Heart right ventricle (tissue), 16 donors: Measurements from ENCODE around the gene UBXN1. TPM values are rescaled to one million over a fixed set of nuclear protein-coding genes. Genes with fewer than 3 reads are reported as not detected.

Experiments
- ATAC-seq, 8 donors: fragments of 200-7000 bp; cut with Tn5 transposase; one replicate each; pipeline ENCODE4 v1.9.1; 2020; ENCODE audit warnings: mild to moderate bottlenecking in 8 of 8, moderate library complexity in 8 of 8, moderate number of reproducible peaks in 1 of 8
- DNase-seq, 2 donors: peaks; one replicate each; pipeline ENCODE4 v3.0.0-alpha.2; 2020
- H3K27ac ChIP-seq, 10 donors: fragments of 200-600 bp; sonication (generic) in 2 of 10; one replicate each; pipeline versions ENCODE4 v1.5.0 to v1.8.0; 2020 to 2022; ENCODE audit warnings: mild to moderate bottlenecking in 3 of 10
- H3K27me3 ChIP-seq, 7 donors: fragments of 200-600 bp; one replicate each; pipeline ENCODE4 v1.8.0; 2021 to 2022; ENCODE audit warnings: mild to moderate bottlenecking in 2 of 7
- H3K36me3 ChIP-seq, 9 donors: fragments of 200-600 bp; sonication (generic) in 1 of 9; one replicate each; pipeline versions ENCODE4 v1.5.0 to v1.8.0; 2020 to 2022; ENCODE audit warnings: mild to moderate bottlenecking in 2 of 9
- H3K4me1 ChIP-seq, 9 donors: fragments of 200-600 bp; sonication (generic) in 1 of 9; one replicate each; pipeline versions ENCODE4 v1.5.0 to v1.8.0; 2020 to 2022; ENCODE audit warnings: mild to moderate bottlenecking in 4 of 9
- H3K4me3 ChIP-seq, 10 donors: fragments of 200-600 bp; sonication (generic) in 2 of 10; one replicate each; pipeline versions ENCODE4 v1.5.0 to v1.8.0; 2020 to 2022; ENCODE audit warnings: mild to moderate bottlenecking in 7 of 10, moderate library complexity in 2 of 10
- H3K9me3 ChIP-seq, 11 donors: fragments of 200-600 bp in 10 of 11; sonication (generic) in 2 of 11; one replicate each; pipeline versions ENCODE4 v1.5.0 to v1.8.0; 2013 to 2022; ENCODE audit warnings: mild to moderate bottlenecking in 2 of 11, control low read depth in 1 of 11, moderate library complexity in 1 of 11
- WGBS, 2 donors: extraction: QIAGEN DNeasy Blood & Tissue Kit; methylation state at CpG; one replicate each; pipeline ENCODE4 v1.1.7; 2013; ENCODE audit warnings: inconsistent platforms in 1 of 2; 5-methylcytosine and 5-hydroxymethylcytosine counted together
- intact Hi-C, 10 donors: fragments of 100-400 bp; cut with DNase I; formaldehyde crosslinking; loops; one replicate each; pipeline versions ENCODE4 v1.11.1 to v1.14.2; 2022
- polyA plus RNA-seq, 2 donors: library from polyadenylated mRNA; stranded (reverse); fragments of 200-250 nt; gene quantifications; one replicate each; pipeline ENCODE4 v1.2.3, GENCODE V29; 2013
- total RNA-seq, 10 donors: library from RNA; stranded (reverse); fragmentation: NEBNext Ultra II Directional in 3 of 10; extraction: Animal tissue kit (Norgen Biotek cat#: 25700) in 3 of 10; gene quantifications; one replicate each; pipeline versions ENCODE4 v1.2.1 to v1.2.4, GENCODE V29; 2021 to 2023
- TF ChIP-seq, protein P1 (sequence below), 9 donors: fragments of 200-600 bp; sonication (generic) in 2 of 9; IDR thresholded peaks; one replicate each; pipeline versions ENCODE4 v1.5.0 to v1.8.0; 2021 to 2022; ENCODE audit warnings: antibody characterized with exemption in 9 of 9, mild to moderate bottlenecking in 5 of 9, moderate library complexity in 1 of 9
- donor health status: Arrhythmogenic right ventricular cardiomyopathy.
- donor health status: ischemic (EF 13 %, LVEDD 7.1; RV severe dilation, severe dysfunction).
- donor health status: healthy with polysubstance abuse.
- donor health status: DM: no; HTN: yes; CAD: no.
- donor health status: DM: no; HTN: no; CAD: no.
- donor health status: ischemic (EF 25% LVEDD 6.9; RV normal size, moderate dysfunction).
- donor health status: ischemic (EF 25% LVEDD 5.7; RV mildly dilated, moderate dysfunction).
- donor health status: healthy.
- donor health status: DM: yes; HTN: yes; CAD: no.
- donor health status: Ischemic cardiomyopathy.
- donor health status: ischemic (EF 35%, LVEDD 5.7; RV mildly dilated, moderate dysfunction).
- donor health status: nonischemic (EF 11% LVEDD 7.7; RV severe dilation, severe dysfunction).
- donor health status: DM: yes; HTN: yes; CAD: no.
- donor health status: PGD.
- donor health status: ischemic (EF 29% LVEDD 5.4; RV normal size, mild dysfunction).
- donor health status: nonischemic (EF 23%, LVEDD 6.1; RV moderate dilation, normal function).

The UBXN1 gene
- total and polyA plus RNA-seq, 12 donors: 57.8 to 175 (median 82.4) TPM

GRCh38 chr11:62671608-62672389 lies 7.1 kb downstream of the UBXN1 start, which contains the start of the genes LBHD1 and UQCC3:
Gene LBHD1, minus strand, starts transcription at chr11:62672267. Its CDS starts 2,236 bp downstream, at chr11:62670031.
Gene UQCC3, plus strand, starts transcription at chr11:62671673. Its CDS starts 73 bp downstream, at chr11:62671746.
- 1% methylated on average over 58 to 59 of the region's 59 CpGs for WGBS, 2 donors
- Histone ChIP-seq H3K4me1 (peaks cover 11 to 67% (median 44%) of the 10 kb centered on the region in 9 donors), H3K27me3 (no peaks in the 10 kb centered on the region), H3K27ac (peak within 1 kb of the TSS; percentile 83 to 95 (median 90)), H3K4me3 (peak within 1 kb of the TSS; percentile 61 to 94 (median 83)), H3K9me3 (no peaks in the 10 kb centered on the region), H3K36me3 (peaks cover 0 to 56% (median 8%) of the 10 kb centered on the region in 9 donors)
- intact Hi-C loops: loop anchor here in 2 of 10 donors (5.0 kb wide), 1 partner anchor 36 kb away; the partner anchor contains the start of genes BSCL2 (in 2 of the 2) and GNG3 (in 2 of the 2)
- DNase-seq: peak; percentile 67 to 84
- TF ChIP-seq, protein P1, sequence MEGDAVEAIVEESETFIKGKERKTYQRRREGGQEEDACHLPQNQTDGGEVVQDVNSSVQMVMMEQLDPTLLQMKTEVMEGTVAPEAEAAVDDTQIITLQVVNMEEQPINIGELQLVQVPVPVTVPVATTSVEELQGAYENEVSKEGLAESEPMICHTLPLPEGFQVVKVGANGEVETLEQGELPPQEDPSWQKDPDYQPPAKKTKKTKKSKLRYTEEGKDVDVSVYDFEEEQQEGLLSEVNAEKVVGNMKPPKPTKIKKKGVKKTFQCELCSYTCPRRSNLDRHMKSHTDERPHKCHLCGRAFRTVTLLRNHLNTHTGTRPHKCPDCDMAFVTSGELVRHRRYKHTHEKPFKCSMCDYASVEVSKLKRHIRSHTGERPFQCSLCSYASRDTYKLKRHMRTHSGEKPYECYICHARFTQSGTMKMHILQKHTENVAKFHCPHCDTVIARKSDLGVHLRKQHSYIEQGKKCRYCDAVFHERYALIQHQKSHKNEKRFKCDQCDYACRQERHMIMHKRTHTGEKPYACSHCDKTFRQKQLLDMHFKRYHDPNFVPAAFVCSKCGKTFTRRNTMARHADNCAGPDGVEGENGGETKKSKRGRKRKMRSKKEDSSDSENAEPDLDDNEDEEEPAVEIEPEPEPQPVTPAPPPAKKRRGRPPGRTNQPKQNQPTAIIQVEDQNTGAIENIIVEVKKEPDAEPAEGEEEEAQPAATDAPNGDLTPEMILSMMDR (IDR thresholded peaks at IDR 0.05): peak in 1 of 9 donors; percentile 7
- peak; percentile 82 to 92 (median 88) for ATAC-seq

GRCh38 chr11:62671236-62671607 lies 7.7 kb downstream of the UBXN1 start:
- peak overlapping the region; percentile 61 to 94 (median 83) for H3K4me3 ChIP-seq
- ATAC-seq: peak in 7 of 8 donors; percentile 20 to 52 (median 42)
- TF ChIP-seq, protein P1 (IDR thresholded peaks at IDR 0.05): no peak
- peaks cover 0 to 55% (median 2%) of the 10 kb centered on the region in 9 donors for H3K36me3 ChIP-seq
- peaks cover 16 to 67% (median 48%) of the 10 kb centered on the region in 9 donors for H3K4me1 ChIP-seq
- no peaks in the 10 kb centered on the region for H3K9me3 ChIP-seq
- 1% methylated on average over 17 of the region's 17 CpGs for WGBS, 2 donors
- intact Hi-C loops: loop anchor here in 2 of 10 donors (5.0 kb wide), 1 partner anchor 36 kb away; the partner anchor contains the start of genes BSCL2 (in 2 of the 2) and GNG3 (in 2 of the 2)
- no peak for DNase-seq
- H3K27ac ChIP-seq: peak overlapping the region; percentile 83 to 95 (median 90)
- H3K27me3 ChIP-seq: no peaks in the 10 kb centered on the region

DNA sequence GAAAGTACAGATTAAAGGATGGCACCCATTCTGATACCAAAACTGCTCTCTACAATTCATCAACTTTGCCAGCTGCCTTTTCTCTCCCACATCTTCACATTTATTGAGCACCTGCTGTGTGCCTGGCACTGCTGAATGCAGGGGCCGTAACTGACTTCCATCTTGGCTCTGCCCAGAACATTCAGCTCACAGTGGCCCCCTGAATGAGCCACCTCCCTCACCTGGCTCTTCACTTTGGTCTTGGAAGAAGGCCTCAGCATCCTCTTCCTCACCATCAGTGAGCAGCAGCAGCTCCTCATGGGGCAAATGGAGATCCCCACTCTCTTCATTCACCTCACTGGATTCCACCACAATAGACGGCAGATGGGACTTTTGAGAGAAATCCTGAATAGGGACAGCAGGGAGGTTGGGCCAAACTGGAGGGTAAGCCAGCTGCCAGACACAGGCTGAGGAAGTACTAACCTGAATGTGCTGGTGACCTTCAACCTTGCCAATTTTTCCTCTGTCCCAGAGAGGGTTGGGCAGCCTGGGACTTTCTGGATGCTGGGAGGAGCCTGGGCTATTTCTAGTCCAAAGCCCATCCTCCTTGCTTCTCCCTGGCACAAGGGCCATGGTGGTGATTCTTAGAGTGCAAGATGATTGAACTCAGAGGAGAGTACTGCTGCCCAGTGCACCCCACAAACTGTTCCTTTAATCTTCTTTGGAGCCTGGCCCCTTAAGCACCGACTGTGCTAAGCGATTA lies 9.3 kb downstream of the UBXN1 start:
- Histone ChIP-seq H3K9me3 (no peaks in the 10 kb centered on the region), H3K4me1 (peaks cover 19 to 70% (median 52%) of the 10 kb centered on the region in 9 donors), H3K4me3 (no peak overlapping the region), H3K27me3 (no peaks in the 10 kb centered on the region), H3K27ac (peak overlapping the region in 3 of 10 donors; percentile 10 to 93 (median 32)), H3K36me3 (peaks cover 0 to 39% (median 0%) of the 10 kb centered on the region in 9 donors)
- intact Hi-C loops: loop anchor here in 4 of 10 donors (5.0 kb wide), 3 partner anchors 38 to 72 kb away; partner anchors contain the start of genes BSCL2 (in 3 of the 4), GNG3 (in 3 of the 4) and MTA2 (in 1 of the 4)
- TF ChIP-seq, protein P1 (IDR thresholded peaks at IDR 0.05): no peak
- DNase-seq: no peak
- no peak for ATAC-seq
- 66 to 70% methylated on average over 4 of the region's 4 CpGs for WGBS, 2 donors

GRCh38 chr11:62667460-62667859 lies 11.4 kb downstream of the UBXN1 start:
- Histone ChIP-seq H3K4me1 (peaks cover 19 to 65% (median 50%) of the 10 kb centered on the region in 9 donors), H3K27me3 (no peaks in the 10 kb centered on the region), H3K27ac (no peak overlapping the region), H3K4me3 (no peak overlapping the region), H3K36me3 (peaks cover 0 to 30% (median 4%) of the 10 kb centered on the region in 9 donors), H3K9me3 (no peaks in the 10 kb centered on the region)
- ATAC-seq (no peak), DNase-seq (no peak)
- intact Hi-C loops: loop anchor here in 2 of 10 donors (5.0 kb wide), 3 partner anchors 40 to 70 kb away; partner anchors contain the start of genes BSCL2 (in 1 of the 2), GNG3 (in 1 of the 2) and MTA2 (in 1 of the 2)
- 67 to 80% methylated on average over 2 of the region's 2 CpGs for WGBS, 2 donors
- TF ChIP-seq, protein P1 (IDR thresholded peaks at IDR 0.05): no peak
